ENCODE measurements around the gene GNPTG.

The GNPTG gene

GRCh38 chr16:1343428-1344242 is 8.1 kb upstream of the GNPTG start:
- no peak for DNase-seq (ENCODE audit: extremely low read depth, low read depth)
- TF ChIP-seq CTCF (IDR thresholded peaks at IDR 0.05; ENCODE audit: low read depth, low read length, missing control alignments): no peak
- no peak overlapping the region for H3K4me3 ChIP-seq (replicated peaks; ENCODE audit: low read depth, low read length)

- TF ChIP-seq CTCF (IDR thresholded peaks at IDR 0.05; ENCODE audit: low read depth, low read length, missing control alignments): no peak
- no peak overlapping the region for H3K4me3 ChIP-seq (replicated peaks; ENCODE audit: low read depth, low read length)
- DNase-seq (ENCODE audit: extremely low read depth, low read depth): no peak
These were observed 7.2 kb upstream of the GNPTG start for GRCh38 chr16:1344499-1344898.

- TF ChIP-seq CTCF (IDR thresholded peaks at IDR 0.05; ENCODE audit: low read depth, low read length, missing control alignments): no peak
- no peak for DNase-seq (ENCODE audit: extremely low read depth, low read depth)
- no peak overlapping the region for H3K4me3 ChIP-seq (replicated peaks; ENCODE audit: low read depth, low read length)
These were observed 6.6 kb upstream of the GNPTG start for GRCh38 chr16:1345087-1345486.

GRCh38 chr16:1345651-1346421 is 5.9 kb upstream of the GNPTG start:
- DNase-seq (ENCODE audit: extremely low read depth, low read depth): no peak
- TF ChIP-seq CTCF (IDR thresholded peaks at IDR 0.05; ENCODE audit: low read depth, low read length, missing control alignments): no peak
- H3K4me3 ChIP-seq (replicated peaks; ENCODE audit: low read depth, low read length): no peak overlapping the region

GRCh38 chr16:1346422-1347285 is 5.1 kb upstream of the GNPTG start:
- no peak overlapping the region for H3K4me3 ChIP-seq (replicated peaks; ENCODE audit: low read depth, low read length)
- DNase-seq (ENCODE audit: extremely low read depth, low read depth): no peak
- TF ChIP-seq CTCF (IDR thresholded peaks at IDR 0.05; ENCODE audit: low read depth, low read length, missing control alignments): no peak

- TF ChIP-seq CTCF (IDR thresholded peaks at IDR 0.05; ENCODE audit: low read depth, low read length, missing control alignments): no peak
- H3K4me3 ChIP-seq (replicated peaks; ENCODE audit: low read depth, low read length): no peak overlapping the region
- DNase-seq (ENCODE audit: extremely low read depth, low read depth): no peak
These were observed 4.4 kb upstream of the GNPTG start for GRCh38 chr16:1347286-1347855.
